NCI-H2107 (cell line): ENCODE results near the gene CACNG3.
"Not testable (repeated sequence)": the region's sequence is repeated elsewhere in the genome, so short reads cannot be mapped to it uniquely, and the experiment has no call there.

ENCODE experiments used
- DNase-seq: peaks from one replicate; lab custom pipeline; 2025; lab: John Stamatoyannopoulos, UW

The CACNG3 gene

GRCh38 chr16:24332582-24333090 is 76.5 kb downstream of the CACNG3 start:
- DNase-seq: no peak

- no peak for DNase-seq
Measured at GRCh38 chr16:24336491-24336890, 80.4 kb downstream of the CACNG3 start.

DNA sequence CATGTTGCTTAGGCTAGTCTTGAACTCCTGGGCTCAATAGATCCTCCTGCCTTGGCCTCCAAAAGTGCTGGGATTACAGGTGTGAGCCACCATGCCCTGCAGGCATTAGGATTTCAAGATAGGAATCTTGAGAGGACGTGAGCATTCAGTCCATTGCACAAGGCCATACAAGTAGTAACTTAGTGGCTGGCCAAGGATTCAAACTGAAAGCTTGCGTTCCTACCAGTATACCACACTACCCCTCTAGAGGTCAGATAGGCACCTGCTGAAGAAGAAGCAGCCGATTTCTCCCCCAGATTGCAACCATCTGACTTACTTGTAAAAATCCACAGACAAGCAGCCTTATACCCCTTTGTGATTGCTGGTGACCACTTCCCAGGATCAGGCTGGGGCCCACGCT is 80.9 kb downstream of the CACNG3 start:
- no peak for DNase-seq

- DNase-seq: not testable (repeated sequence)
Measured at GRCh38 chr16:24343829-24344228, 87.7 kb downstream of the CACNG3 start.

DNA sequence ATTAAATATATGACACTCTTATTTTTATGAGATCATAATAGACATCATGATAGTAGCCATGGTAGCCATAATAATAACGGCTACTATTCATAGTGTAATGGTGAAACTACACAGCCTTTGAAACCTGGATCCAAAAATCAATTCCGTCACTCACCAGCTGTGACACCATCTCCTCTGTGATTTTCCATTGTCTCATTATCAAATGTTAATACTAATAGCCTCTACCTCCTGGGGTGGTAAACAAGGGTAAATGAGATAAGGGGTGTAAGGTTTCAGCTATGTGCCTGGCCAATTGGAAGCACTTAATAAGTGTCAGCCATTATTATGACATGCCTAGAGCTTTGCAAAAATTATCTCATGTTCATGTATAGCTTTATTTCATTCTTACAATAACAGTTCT is 88.6 kb downstream of the CACNG3 start:
- no peak for DNase-seq

- no peak for DNase-seq
Measured at GRCh38 chr16:24345704-24346103, 89.6 kb downstream of the CACNG3 start.

DNA sequence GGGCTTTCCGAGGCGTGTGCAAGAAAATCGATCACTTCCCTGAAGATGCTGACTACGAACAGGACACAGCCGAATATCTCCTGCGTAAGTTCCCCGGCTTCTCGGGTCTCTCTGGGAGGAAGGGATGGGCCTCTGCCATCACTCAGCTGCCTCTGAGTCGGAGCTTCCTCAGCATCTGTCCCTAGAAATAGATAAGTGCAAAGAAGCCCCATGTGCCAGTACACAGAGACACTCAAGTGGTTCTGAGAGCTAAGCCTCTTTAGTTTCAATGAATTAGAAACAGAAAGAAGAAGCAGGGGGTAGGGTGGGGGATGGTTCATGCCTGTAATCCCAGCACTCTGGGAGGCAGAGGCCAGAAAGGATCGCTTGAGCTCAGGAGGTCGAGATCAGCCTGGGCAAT is 90.6 kb downstream of the CACNG3 start:
- DNase-seq: no peak

- no peak for DNase-seq
Measured at GRCh38 chr16:24347556-24347955, 91.4 kb downstream of the CACNG3 start.

GRCh38 chr16:24348545-24349290 is 92.6 kb downstream of the CACNG3 start:
- no peak for DNase-seq

GRCh38 chr16:24349320-24349719 is 93.2 kb downstream of the CACNG3 start:
- DNase-seq: no peak

- no peak for DNase-seq
Measured at GRCh38 chr16:24352746-24353145, 96.6 kb downstream of the CACNG3 start.

DNA sequence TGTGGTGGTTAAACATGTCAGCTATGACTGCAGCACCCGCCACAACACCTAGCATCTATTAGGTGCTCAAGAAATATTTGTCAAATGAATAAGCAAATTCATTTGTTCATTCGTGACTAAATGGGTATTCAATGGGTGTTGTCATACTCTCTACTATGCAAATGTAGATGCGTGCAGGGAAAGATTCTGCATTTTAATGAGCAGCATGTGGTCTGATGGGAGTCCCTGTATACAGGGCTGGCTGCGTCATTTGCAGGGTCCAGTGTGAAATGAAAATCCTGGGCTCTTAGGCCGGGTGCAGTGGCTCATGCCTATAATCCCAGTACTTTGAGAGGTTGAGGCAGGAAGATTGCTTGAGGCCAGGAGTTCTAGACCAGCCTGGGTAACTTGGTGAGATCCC is 97.5 kb downstream of the CACNG3 start:
- DNase-seq: no peak

DNA sequence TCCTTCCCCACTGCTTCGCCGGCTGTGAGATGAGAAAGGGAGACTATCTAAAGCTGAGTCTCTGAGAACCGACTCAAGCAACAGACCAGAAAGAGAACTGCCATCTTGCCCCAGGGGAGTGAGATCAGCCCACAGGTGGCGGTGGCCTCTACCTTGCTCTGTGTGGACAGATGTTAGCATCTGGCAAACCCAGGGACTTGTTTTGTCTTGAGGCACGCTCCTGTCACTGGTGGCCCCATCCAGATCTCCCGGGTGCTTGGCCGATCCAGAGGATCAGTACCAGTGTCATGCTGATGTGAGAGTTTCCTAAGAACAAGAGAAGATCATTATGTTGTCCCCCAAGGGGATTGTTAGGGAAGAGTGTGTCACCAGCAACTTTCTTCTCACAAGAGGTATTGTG is 101.4 kb downstream of the CACNG3 start:
- no peak for DNase-seq

GRCh38 chr16:24358117-24358516 is 102.0 kb downstream of the CACNG3 start:
- DNase-seq: no peak

DNA sequence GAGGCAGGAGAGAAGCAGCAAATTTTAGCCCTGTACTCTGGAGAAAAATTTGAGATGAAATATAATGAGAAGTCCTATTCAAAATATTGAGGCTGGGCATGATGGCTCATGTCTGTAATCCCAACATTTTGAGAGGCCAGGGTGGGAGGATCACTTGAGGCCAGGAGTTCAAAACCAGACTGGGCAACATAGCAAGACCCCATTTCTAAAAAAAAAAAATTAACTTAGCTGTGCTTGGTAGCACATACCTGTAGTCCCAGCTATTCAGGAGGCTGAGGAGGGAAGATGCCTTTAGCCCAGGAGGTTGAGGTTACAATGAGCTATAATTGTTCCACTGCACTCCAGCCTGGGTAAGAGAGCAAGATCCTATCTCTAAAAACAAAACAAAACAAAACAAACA is 103.4 kb downstream of the CACNG3 start:
- no peak for DNase-seq

GRCh38 chr16:24360936-24361335 is 104.8 kb downstream of the CACNG3 start:
- no peak for DNase-seq

- DNase-seq: no peak
Measured at GRCh38 chr16:24364596-24364995, 108.5 kb downstream of the CACNG3 start.

GRCh38 chr16:24367186-24367710 is 111.1 kb downstream of the CACNG3 start:
- no peak for DNase-seq

DNA sequence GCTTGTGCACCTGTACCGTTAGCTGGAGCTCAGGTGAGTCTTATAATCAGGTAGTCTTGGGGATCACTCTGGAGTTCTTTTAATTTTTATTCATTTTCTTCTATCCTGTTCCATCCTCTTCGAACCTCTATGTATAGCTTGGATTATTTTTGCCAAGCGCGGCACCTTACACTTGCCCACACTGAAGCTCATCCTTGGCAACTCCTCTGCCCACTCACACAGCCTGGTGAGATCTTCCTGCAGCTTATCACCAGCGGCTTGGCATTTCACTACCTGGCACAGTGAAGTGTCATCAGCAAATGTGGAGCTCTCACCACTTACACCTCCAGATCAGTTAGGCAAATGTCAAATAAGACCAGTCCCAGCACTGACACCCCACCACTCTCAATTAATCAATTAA is 116.7 kb downstream of the CACNG3 start:
- no peak for DNase-seq

DNA sequence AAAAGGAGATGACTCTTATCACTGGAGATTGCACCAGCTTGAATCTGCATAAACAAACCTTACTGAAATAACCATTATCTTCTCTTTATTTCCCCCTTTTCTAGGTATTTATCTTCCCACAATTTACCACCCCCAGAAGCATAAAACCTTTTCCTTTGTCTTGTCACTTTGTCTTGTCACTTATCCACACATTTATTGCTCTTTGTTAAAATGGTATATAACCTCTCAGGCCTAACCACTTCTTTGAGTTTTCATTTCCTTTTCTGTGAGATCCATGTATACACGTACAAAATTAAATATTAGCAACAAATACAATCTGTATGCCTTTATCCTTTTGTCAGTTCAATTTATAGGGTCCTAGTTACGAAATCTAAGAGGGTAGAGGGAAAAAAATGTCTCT is 122.9 kb downstream of the CACNG3 start:
- no peak for DNase-seq

- DNase-seq: no peak
Measured at GRCh38 chr16:24381470-24382118, 125.5 kb downstream of the CACNG3 start.

GRCh38 chr16:24382762-24383407 is 126.8 kb downstream of the CACNG3 start:
- DNase-seq: no peak

- no peak for DNase-seq
Measured at GRCh38 chr16:24394341-24394740, 138.2 kb downstream of the CACNG3 start.
